Adrenal gland (tissue), 12 donors: Measurements from ENCODE around the gene C1QL1. TPM values are rescaled to one million over a fixed set of nuclear protein-coding genes. Genes with fewer than 3 reads are reported as not detected.
"Not testable (repeated sequence)": the region's sequence is repeated elsewhere in the genome, so short reads cannot be mapped to it uniquely, and the experiment has no call there.

Experiments
- DNase-seq, 7 donors: peaks; one replicate each; pipeline ENCODE4 v3.0.0-alpha.2; 2019 to 2020
- H3K27ac ChIP-seq, 5 donors: fragments of 200-600 bp; sonication (generic) in 4 of 5; 1 replicate in 3 of 5; 2 replicates in 2 of 5; pipeline versions ENCODE4 v1.5.1 to v1.8.0; 2016 to 2020; ENCODE audit warnings: mild to moderate bottlenecking in 1 of 5
- H3K27me3 ChIP-seq: fragments of 200-600 bp; 2 replicates; pipeline ENCODE4 v1.8.0; 2021
- H3K36me3 ChIP-seq, 2 donors: fragments of 200-600 bp; replicated peaks in 1 of 2; 1 replicate in 1 of 2; 2 replicates in 1 of 2; pipeline versions ENCODE4 v1.5.1 to v1.8.0; 2018 to 2022
- H3K4me1 ChIP-seq, 2 donors: fragments of 200-600 bp; replicated peaks in 1 of 2; 1 replicate in 1 of 2; 2 replicates in 1 of 2; pipeline versions ENCODE4 v1.5.1 to v1.8.0; 2018 to 2021
- H3K4me3 ChIP-seq, 4 donors: fragments of 200-600 bp; sonication (generic) in 3 of 4; one replicate each; pipeline ENCODE4 v1.5.1; 2016 to 2018
- H3K9me3 ChIP-seq, 3 donors: fragments of 200-600 bp; sonication (generic) in 1 of 3; replicated peaks in 1 of 3; 1 replicate in 2 of 3; 2 replicates in 1 of 3; pipeline versions ENCODE4 v1.5.1 to v1.8.0; 2016 to 2021
- CTCF ChIP-seq, 6 experiments: fragments of 450-650 bp in 4 of 6; fragments of 200-600 bp in 2 of 6; sonication (generic) in 1 of 6; IDR thresholded peaks; 1 replicate in 5 of 6; 2 replicates in 1 of 6; pipeline versions ENCODE4 v1.5.1 to v1.8.0; 2016 to 2021; ENCODE audit warnings: antibody characterized with exemption in 6 of 6, mild to moderate bottlenecking in 2 of 6, moderate library complexity in 1 of 6
- POLR2A ChIP-seq, 2 donors: fragments of 450-650 bp; IDR thresholded peaks; one replicate each; pipeline ENCODE4 v1.6.1; 2017; ENCODE audit warnings: antibody characterized with exemption in 2 of 2, mild to moderate bottlenecking in 2 of 2, moderate library complexity in 1 of 2
- WGBS, 4 donors: extraction: QIAGEN DNeasy Blood & Tissue Kit in 2 of 4; methylation state at CpG; one replicate each; pipeline versions ENCODE4 v1.1.5 to v1.1.7; 2013 to 2017; 5-methylcytosine and 5-hydroxymethylcytosine counted together
- intact Hi-C, 2 donors: fragments of 100-400 bp; cut with DNase I; formaldehyde crosslinking; loops; one replicate each; pipeline versions ENCODE4 v1.14.1 to v1.15.0; 2022 to 2023
- polyA plus RNA-seq, 3 donors: library from polyadenylated mRNA; stranded (reverse); fragments of 200-250 nt in 2 of 3; fragments of 350-450 nt in 1 of 3; fragmentation: Illumina TruSeq in 1 of 3; extraction: RNeasy Lipid Tissue Mini Kit (QIAGEN cat#74804) in 1 of 3; gene quantifications; one replicate each; pipeline ENCODE4 v1.2.3, GENCODE V29; 2013 to 2014
- total RNA-seq, 9 donors: library from RNA; depleted of rRNA in 4 of 9; stranded (reverse); fragments of >200 nt in 4 of 9; fragments of 120-200 nt in 1 of 9; fragmentation: NEBNext Ultra II Directional in 1 of 9; extraction: Animal tissue kit (Norgen Biotek cat#: 25700) in 1 of 9; gene quantifications; one replicate each; pipeline versions ENCODE4 v1.1.0 to v1.2.4, GENCODE V29; 2013 to 2023
- donor health status: healthy with polysubstance abuse.
- donor health status: Bipolar disorder and iron deficiency.
- donor health status: DM: yes; HTN: yes; CAD: no.
- donor health status: DM: no; HTN: no; CAD: no.
- donor health status: DM: no; HTN: no; CAD: no.
- donor health status: DM: yes; HTN: yes; CAD: no.

C1QL1 gene
- total and polyA plus RNA-seq, 12 donors = 0.27 to 3.3 (median 1.1) TPM; not detected in 4

GRCh38 chr17:44952946-44953475 is 15.1 kb downstream of the C1QL1 start:
- TF ChIP-seq POLR2A (IDR thresholded peaks at IDR 0.05) (no peak), CTCF (IDR thresholded peaks at IDR 0.05) (no peak)
- Histone ChIP-seq H3K9me3 (no peaks in the 10 kb centered on the region), H3K36me3 (no peaks in the 10 kb centered on the region), H3K27me3 (no peaks in the 10 kb centered on the region), H3K27ac (no peak overlapping the region), H3K4me1 (peaks cover 0 to 4% of the 10 kb centered on the region in 2 donors), H3K4me3 (no peak overlapping the region)
- WGBS, 4 donors = 68 to 79% (median 76%) methylated on average over 6 of the region's 6 CpGs
- no peak for DNase-seq
- intact Hi-C loops = no loop called here

DNA sequence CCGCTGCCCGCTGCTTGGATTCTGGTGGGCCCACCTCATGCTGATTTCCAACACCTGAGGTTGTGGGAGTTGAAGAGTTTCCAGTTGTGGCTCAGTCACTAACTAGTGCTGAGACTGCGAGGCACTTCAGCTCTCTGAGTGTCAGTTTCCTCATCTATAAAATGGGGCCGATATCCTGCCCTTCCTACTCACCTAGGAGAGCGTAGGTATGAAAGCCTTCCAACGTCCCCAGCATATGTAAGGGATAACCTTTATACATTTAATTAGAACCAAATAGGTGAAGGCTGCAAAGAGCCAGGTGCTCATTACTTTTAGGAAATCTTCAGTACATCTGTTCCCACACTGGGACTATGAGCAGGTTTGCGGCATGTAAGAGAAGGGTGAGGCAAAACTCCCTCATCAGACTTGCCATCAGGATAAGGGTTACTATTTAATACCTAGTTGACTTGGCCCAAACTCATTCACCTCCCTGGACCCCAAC is 19.7 kb downstream of the C1QL1 start:
- Histone ChIP-seq H3K36me3 (no peaks in the 10 kb centered on the region), H3K9me3 (no peaks in the 10 kb centered on the region), H3K27ac (no peak overlapping the region), H3K4me1 (peaks cover 4 to 9% of the 10 kb centered on the region in 2 donors), H3K4me3 (peak overlapping the region in 3 of 4 donors; percentile 36 to 53 (median 51)), H3K27me3 (peaks cover 3% of the 10 kb centered on the region)
- DNase-seq = no peak
- TF ChIP-seq CTCF (IDR thresholded peaks at IDR 0.05) = no peak
- no peak for TF ChIP-seq POLR2A (IDR thresholded peaks at IDR 0.05)
- WGBS, 4 donors = 60 to 70% (median 65%) methylated on average over 5 to 7 of the region's 7 CpGs
- intact Hi-C loops = no loop called here

GRCh38 chr17:44947461-44948314 is 20.4 kb downstream of the C1QL1 start, which contains the start of gene KIF18B:
KIF18B (minus strand) TSS chr17:44947773; CDS start chr17:44936344, 11,429 bp downstream.
- peak within 1 kb of the TSS; percentile 25 to 53 (median 44) for H3K4me3 ChIP-seq
- WGBS, 4 donors = 0 to 4% (median 1%) methylated on average over 10 to 62 of the region's 62 CpGs
- peaks cover 4 to 9% of the 10 kb centered on the region in 2 donors for H3K4me1 ChIP-seq
- peak within 1 kb of the TSS in 1 of 5 donors; percentile 37 for H3K27ac ChIP-seq
- intact Hi-C loops = no loop called here
- DNase-seq = peak; percentile 87 to 94 (median 91)
- peaks cover 3% of the 10 kb centered on the region for H3K27me3 ChIP-seq
- H3K36me3 ChIP-seq = no peaks in the 10 kb centered on the region
- TF ChIP-seq CTCF (IDR thresholded peaks at IDR 0.05) (no peak), POLR2A (IDR thresholded peaks at IDR 0.05) (peak in 1 of 2 donors; percentile 49)
- no peaks in the 10 kb centered on the region for H3K9me3 ChIP-seq

DNA sequence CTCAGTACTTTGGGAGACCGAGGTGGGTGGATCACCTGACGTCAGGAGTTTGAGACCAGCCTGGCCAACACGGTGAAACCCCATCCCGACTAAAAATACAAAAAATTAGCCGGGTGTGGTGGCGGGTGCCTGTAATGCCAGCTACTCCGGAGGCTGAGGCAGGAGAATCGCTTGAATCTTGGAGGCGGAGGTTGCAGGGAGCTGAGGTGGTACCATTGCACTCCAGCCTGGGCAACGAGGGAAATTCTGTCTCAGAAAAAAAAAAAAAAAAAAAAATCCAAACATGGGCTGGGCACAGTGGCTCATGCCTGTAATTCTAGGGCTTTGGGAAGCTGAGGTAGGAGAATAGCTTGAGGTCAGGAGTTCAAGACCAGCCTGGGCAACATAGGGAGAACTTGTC is 22.5 kb downstream of the C1QL1 start:
- WGBS, 4 donors = 85 to 93% (median 90%) methylated on average over 6 to 10 of the region's 10 CpGs
- H3K27ac ChIP-seq, H3K9me3 ChIP-seq, intact Hi-C loops, H3K4me1 ChIP-seq, H3K4me3 ChIP-seq, DNase-seq, H3K36me3 ChIP-seq, H3K27me3 ChIP-seq: not testable (repeated sequence)
